Activated naive CD4-positive, alpha-beta T cell (primary cell): ENCODE results near the gene ZSWIM4.
"Not testable (repeated sequence)": the region's sequence is repeated elsewhere in the genome, so short reads cannot be mapped to it uniquely, and the experiment has no call there.

Source experiments
- DNase-seq, 4 experiments: peaks; one replicate each; lab custom pipeline; 2025; lab: John Stamatoyannopoulos, UW

The ZSWIM4 gene

DNA sequence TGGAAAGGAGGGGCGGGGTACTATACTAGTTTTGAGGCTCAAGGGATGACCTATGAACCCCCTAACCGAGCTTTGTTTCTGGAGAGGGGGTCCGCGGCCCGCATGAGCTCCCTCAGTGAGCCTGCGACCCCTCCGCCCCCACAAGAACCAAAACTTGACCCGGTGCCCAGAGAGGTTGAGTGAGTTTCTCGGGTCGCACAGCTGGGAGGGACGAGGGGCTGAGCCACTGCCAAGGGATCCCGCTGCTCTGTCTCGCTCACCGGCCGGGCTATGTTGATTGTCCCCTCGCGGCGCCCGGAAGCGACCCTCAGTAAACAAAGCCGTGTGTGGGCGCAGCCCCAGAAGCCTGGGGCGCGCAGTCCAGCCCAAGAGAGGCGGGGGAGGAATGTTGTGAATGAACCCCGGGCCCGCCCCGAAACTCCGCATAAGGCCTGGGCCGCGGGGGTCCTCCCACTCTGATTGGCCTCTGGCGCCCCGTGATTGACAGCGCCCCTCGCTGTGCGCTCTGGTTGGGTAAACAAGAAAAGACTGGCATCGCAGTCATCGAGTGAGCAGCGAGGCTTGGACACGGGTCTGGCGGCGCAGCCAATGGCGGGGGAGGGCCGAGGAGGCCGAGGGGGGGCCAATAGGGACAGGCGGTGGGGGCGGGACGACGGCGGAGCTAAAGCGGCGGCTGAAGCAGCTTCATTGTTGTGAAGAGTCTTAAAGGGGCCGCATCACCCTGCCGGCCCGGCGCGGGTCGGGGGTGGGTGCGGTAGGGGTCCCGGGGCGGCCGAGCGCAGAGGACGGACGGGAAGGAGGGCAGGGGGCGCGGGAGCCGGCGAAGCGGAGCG lies at the start of gene ZSWIM4:
Gene ZSWIM4 (plus strand): TSS at position 687 of the 833 bp plus-strand sequence. CDS start 206 bp downstream, outside the sequence.
- DNase-seq, result peak; percentile 72 to 83 (median 78)

DNA sequence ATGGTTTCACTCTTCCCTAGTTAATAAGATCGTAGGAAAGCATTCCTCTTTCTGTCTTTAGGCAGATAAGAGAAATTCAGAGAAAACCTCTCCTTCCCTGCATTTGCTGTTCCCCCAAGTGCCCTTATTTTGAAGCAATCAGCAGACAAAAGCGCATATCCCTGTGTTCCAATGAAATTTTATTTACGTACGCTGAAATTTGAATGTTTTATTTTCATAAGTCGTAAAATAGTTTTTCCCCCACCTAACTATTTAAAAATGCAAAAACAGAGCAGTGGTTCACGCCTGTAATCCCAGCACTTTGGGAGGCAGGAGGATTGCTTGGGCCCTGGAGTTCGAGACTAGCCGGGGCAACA lies 48.2 kb upstream of the ZSWIM4 start:
- no peak for DNase-seq

DNA sequence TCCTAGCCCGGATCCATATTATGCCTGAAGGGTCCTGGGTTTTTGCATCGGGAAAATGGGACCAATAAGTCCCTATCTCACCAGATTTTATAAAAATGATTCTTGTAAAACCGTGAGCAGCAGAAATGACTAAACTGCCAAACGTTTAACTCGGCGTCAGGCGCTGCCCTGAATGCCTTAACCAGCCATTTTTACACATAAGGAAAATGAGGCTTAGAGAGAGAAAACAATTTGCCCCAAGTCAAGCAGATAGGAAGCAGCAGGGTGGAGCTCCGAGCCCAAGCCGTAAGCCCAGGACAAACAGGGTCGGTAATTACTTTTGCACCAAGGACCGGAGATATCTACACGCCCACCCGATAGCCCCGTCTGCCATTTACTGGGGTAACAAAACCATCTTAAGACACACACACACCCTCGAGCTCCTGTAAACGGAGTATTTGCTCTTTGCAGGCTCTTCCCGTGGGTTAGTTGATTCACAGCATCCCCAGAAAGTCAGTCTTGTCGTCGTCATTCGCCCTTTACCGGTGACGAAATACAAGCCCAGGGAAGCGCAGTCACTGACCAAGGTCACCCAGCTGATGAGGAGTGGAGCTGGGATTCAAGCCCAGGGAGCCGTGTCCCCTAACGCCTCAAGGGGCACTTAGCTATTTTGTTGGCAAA lies 46.9 kb upstream of the ZSWIM4 start:
- no peak for DNase-seq

DNA sequence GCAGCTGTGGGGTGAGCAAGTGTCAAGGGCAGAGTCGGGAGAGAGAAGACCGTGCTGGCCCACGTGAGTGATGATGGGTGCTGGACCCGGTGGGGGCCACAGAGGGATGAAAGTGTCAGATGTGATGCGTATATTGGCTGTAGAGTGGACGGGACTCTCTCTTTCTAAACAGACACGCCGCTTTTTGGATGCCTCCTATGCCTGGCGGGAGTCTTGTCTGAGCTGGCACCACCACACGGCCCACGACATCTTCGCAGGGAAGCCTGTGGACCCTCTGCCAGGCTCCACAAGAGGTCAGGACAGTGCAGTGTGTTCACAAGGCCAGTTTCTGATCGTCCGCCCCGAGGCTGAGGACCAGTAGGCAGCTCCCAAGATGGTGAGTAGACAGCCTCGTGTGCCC lies 43.8 kb upstream of the ZSWIM4 start:
- no peak for DNase-seq

DNA sequence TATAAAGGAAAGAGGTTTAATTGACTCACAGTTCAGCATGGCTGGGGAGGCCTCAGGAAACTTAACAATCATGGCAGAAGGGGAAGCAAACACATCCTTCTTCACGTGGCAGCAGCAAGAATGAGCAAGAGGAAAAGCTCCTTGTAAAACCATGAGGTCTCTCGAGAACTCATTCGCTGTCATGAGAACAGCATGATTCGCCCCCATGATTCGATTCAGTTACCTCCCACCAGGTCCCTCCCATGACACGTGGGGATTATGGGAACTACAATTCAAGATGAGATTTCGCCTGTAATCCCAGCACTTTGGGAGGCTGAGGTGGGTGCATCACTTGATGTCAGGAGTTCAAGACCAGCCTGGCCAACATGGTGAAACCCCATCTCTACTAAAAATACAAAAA lies 41.6 kb upstream of the ZSWIM4 start:
- DNase-seq, result not testable (repeated sequence)

DNA sequence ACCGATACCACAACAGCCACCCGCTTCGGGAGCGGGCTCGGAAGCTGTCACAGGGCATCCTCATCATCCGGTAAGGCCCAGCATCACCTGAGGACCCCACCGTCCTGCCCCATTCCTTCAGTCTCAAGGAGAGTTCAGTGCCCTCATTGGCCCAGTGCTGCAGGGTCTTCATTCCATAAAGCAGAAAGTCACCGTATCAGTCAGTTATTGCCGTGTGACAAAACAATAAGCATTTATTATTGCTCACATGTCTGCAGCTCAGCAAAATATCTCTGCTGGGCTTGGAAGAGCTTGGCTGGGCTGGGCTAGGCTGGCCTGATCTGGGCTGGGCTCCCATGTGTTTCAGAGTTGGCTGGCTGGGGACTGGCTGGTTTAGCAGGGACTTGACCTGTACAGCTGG lies 39.0 kb upstream of the ZSWIM4 start:
- no peak for DNase-seq

DNA sequence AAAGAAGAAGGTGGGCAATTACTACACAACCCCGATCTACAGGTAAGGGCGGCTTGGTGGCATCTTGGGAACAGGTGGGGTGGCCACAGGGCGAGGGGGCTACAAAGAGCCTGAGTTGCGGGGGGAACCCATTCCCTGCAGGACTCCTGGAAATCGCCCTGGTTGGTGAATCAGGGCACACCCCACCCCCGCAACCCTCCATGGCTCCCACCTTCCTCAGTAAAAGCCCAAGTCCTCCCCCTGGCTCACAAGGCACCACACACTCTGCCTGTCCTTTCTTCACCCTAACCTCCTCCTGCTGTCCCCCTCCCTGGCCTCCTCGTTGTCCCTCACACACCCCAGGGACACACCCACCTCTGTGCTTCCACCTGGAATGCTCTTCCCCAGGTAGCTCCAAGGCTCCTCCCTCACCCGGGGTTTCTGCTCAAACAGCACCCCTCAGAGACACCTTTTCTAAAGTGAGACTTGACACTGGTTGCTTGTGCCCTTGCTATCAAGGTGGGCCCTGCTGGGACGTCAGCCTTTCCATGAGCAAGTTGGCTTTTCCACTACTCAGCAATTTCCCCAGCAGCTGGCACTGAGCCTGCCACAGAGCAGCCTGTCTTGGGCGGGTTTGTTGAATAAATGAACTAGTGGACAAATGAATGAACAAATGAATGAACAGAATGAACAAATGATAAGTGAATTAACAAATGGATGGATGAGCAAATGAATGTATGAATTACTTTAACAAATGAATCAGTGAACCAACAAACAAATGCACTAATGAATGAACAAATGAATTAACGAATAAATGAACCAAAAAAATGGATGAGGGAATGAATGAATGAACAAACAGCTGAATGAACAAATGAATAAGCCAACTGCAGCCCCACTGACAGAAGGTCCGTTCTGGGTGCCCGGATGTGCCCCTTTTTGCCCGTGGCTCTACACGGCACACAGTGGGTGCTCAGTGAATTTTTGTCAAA lies 37.2 kb upstream of the ZSWIM4 start:
- no peak for DNase-seq

DNA sequence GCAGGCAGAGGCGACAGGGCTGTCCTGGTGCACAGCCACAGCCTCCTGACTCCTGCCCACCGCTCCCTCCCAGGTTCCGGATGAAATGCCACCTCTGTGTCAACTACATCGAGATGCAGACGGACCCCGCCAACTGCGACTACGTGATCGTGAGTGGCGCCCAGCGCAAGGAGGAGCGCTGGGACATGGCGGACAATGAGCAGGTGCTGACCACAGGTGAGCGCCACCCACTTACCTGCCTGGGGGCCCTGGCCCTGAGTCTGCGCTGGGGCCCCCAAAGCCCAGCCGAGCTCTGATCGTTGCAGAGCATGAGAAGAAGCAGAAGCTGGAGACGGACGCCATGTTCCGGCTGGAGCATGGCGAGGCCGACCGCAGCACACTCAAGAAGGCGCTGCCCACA lies 36.4 kb upstream of the ZSWIM4 start:
- DNase-seq, result no peak

DNA sequence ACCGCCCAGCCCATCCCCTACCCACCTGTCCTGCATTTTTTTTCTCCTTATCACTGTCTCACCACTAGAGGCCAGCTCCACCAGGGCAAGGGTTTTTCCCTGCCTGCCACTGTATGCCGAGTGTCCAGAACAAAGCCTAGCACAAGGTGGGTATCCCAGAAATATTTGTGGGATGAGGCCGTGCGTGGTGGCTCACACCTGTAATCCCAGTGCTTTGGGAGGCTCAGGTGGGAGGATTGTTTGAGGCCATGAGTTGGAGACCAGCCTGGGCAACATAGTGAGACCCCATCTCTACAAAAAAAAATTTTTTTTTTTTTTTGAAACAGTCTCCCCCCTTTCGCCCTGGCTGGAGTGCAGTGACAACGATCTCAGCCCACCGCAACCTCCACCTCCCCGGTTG lies 33.8 kb upstream of the ZSWIM4 start:
- DNase-seq, result no peak

DNA sequence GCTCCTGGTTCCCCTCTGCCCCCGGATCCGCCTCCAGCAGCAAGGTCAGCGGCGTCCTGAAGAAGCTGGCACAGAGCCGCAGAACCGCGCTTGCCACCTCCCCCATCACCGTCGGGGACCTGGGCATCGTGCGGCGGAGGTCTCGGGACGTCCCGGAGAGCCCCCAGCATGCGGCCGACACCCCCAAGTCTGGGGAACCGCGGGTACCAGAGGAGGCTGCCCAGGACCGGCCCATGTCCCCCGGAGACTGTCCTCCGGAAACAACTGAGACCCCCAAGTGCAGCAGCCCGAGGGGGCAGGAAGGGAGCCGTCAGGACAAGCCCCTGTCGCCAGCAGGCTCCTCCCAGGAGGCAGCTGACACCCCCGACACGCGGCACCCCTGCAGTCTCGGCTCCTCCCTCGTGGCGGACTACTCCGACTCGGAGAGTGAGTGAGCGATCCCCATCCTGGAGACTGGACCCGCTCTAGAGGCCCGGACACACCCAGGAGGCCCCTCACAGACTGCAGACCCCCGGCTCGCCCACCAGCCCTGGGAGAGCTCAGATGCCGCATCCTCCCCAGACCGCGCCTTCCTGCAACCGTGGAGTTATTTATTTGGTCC lies 32.5 kb upstream of the ZSWIM4 start:
- no peak for DNase-seq

DNA sequence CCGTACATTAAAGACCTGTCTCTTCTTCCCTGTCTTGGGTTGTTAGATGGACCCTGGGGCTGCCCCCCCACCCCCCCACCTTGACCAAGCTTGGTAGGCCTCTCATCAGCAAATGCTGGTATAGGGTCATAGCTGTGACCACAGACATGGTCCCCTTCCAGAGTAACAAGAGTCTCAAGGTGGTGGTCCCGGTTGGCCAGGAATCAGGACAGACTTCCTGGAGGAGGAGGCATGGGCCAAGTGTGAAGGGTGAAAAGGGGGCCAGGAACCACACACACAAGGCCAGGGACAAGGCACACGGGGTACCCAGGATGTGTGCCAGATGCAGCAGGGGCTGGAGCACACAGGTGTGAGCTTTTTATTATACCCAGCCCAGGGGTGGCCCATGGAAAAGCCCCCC lies 32.0 kb upstream of the ZSWIM4 start:
- DNase-seq, result no peak

DNA sequence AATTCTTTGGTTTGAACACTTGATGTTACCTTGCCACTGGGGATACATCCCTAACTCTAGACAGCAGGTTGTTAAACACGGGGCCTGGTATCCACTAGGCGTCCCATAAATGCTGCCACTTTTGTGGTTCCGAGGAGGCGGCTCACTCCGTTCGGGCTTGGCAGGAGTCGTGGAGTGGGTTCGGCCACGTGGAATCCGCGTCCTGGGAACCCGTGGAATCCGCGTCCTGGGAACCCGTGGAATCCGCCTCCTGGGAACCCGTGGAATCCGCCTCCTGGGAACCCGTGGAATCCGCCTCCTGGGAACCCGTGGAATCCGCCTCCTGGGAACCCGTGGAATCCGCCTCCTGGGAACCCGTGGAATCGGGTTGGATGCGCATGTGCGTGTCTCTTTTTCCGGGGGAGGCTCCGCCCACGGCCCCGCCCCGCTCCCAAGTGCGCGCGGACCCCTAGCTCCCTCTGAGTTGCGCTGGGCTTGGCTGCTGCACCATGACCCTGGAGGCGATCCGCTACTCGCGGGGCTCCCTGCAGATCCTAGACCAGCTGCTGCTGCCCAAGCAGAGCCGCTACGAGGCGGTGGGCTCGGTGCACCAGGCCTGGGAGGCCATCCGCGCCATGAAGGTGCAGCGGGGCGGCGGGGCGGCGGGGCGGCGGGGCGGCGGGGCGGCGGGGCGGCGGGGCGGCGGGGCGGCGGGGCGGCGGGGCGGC lies 31.0 kb upstream of the ZSWIM4 start, which contains the start of gene MRI1:
Gene MRI1 (plus strand): TSS at position 422 of the 707 bp plus-strand sequence. CDS start 67 bp downstream, at position 489.
- peak in 3 of 4 experiments; percentile 20 to 56 (median 37) for DNase-seq

DNA sequence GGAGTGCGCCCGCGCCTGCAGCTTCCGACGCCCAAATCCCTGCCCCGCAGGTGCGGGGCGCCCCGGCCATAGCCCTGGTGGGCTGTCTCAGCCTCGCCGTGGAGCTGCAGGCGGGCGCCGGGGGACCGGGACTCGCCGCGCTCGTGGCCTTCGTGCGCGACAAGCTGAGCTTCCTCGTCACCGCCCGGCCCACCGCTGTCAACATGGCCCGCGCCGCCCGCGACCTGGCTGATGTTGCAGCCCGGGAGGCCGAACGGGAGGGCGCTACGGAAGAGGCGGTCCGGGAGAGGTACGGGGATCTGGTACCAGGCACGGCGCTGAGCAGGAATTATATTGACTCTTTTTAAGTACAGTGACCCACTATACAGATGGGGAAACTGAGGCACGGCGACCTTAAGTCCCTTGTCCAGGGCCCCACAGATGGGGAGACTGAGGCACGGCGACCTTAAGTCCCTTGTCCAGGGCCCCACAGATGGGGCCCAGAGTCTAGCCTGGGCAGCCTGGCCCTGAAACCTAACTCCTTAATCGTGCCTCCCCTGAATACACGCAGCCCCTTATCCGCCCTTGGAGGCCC lies 30.3 kb upstream of the ZSWIM4 start:
- DNase-seq, result peak in 1 of 4 experiments; percentile 15

DNA sequence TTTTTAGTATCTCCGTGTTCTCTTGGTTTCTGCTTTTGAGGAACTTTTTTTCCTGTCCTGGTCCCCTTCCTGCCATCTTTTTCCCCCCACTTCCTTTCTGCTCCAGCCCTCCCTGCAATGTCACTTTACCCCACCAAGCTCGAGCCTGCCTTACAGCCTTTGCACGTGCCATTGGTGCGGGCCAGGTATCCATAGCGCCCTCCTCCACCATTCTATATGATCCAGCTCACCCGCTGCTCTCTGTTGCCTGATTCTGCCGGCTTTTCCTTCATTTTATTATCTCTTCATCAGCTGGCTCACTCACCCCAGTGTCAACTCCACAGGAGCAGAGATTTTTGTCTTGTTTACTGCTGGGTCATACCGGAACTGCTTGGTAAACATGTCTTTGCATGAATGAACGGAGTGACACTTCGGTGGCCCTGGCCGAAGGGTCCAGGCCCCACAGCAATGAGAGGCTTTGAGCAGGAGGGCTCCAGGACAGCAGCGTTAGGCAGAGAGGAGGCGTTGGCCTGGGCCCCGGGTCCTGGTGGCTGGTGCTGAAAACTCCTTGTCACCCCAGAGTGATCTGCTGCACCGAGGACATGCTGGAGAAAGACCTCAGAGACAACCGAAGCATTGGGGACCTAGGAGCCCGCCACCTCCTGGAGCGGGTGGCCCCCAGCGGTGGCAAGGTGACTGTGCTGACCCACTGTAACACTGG lies 29.7 kb upstream of the ZSWIM4 start:
- DNase-seq, result no peak

DNA sequence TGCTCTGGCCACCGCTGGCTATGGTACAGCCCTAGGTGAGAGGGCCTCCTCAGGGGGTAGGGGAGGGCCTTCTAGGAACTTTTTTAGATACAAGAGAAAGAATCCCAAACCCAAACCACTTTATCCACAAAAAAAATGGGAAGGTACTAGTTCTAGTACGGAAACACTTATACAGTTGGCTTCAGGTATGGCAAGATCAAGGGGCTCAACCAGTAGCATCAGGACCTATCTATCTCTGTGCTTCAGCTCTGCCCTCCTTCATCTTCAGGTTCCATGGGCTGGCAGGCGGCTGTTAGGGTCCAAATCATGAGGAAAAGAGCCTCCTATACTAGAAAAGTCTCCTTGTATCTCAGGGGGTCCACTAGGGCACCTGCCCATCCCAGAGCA lies 29.2 kb upstream of the ZSWIM4 start:
- no peak for DNase-seq

DNA sequence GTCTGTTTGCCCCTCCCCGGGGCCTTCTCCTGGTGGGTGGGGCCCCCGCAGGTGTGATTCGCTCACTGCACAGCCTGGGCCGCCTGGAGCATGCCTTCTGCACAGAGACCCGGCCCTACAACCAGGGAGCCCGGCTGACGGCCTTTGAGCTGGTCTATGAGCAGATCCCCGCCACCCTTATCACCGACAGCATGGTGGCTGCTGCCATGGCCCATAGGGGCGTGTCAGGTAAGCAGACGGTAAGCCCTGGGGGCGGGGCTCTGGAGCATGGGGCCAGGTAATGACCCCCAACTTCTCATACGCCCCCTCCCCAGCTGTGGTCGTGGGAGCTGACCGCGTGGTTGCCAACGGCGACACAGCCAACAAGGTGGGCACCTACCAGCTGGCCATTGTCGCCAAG lies 26.7 kb upstream of the ZSWIM4 start:
- DNase-seq, result no peak

DNA sequence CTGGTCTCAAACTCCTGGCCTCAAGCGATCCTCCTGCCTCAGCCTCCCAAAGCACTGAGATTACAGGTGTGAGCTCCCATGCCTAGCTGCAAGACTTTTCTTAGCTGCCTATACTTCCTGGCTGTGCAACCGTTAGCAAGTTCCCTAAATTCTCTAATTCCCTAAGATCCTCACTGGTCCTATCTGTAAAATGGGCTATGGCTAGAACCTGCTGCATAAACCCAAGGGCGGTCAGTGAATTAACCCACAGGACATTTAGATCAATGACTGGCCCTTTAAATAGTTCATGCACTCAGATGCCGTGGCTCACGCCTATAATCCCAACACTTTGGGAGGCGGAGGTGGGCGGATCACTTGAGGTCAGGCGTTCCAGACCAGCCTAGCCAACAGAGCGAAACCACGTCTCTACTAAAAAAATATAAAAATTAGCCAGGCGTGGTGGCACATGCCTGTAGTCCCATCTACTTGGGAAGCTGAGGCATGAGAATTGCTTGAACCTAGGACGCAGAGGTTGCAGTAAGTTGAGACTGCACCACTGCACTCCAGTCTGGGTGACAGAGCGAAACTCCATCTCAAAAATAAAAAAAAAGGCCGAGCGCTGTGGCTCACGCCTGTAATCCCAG lies 25.1 kb upstream of the ZSWIM4 start:
- no peak for DNase-seq

DNA sequence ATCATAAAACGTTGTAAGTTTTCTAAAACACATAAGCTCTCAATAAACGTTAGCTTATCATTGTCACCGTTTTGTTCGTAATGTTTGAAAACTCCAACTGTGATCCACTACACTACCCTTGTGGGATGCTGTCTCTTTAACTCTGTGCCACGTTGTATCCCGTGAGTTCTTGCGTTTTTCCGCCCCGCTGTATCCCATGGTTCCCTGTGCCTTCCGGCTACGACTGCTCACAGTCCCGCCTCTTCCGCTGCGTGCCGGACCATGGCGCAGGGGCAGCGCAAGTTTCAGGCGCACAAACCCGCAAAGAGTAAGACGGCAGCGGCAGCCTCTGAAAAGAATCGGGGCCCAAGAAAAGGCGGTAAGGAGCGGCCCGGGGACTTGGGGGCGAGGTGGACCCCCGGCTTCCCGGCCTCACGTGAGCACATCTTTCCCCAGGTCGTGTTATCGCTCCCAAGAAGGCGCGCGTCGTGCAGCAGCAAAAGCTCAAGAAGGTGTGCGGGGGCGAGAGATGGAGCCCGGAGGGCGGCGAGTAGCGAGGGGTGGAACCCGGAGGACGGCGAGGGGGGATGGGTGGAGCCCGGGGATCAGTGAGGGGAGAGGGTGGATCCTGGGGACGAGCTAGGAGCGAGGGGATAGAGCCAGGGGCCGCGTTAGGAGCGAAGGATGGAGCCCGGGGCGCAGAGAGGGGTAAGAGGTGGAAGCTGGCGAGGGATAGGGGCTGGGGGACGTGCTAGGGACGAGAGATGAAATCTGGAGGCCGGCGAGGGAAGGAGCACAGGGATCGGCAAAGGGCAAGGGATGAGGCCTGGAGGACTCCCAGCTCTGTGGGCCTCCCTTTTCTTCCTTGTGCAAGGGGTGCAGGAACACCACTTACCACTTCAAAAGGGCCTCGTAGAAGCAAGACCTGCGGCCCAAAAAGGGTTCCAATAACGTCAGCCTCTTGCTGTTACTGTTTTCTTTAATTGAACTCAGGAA lies 20.7 kb upstream of the ZSWIM4 start, which contains the start of gene C19orf53:
Gene C19orf53 (plus strand): TSS at position 240 of the 975 bp plus-strand sequence. CDS start 22 bp downstream, at position 262.
- DNase-seq, result peak; percentile 59 to 78 (median 66)
